ENCODE measurements around the gene ATP2A3.
A peak's percentile ranks its signal among the peaks of the same experiment; 100 is the strongest.

ATP2A3 gene

DNA sequence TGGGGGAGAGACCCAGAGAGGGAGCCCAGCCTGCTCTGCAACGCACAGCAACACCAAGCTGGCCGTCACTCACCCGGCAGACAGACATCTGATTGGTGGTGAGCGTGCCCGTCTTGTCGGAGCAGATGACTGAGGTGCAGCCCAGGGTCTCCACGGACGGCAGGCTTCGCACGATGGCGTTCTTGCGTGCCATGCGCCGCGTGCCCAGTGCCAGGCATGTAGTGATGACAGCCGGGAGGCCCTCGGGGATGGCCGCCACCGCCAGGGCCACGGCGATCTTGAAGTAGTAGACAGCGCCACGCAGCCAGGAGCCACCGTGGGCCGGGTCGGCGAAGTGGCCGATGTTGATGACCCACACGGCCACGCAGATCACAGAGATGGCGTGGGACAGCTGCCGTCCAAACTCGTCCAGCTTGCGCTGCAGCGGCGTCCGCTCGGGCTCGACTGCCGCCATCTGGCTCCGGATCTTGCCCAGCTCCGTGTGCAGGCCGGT lies 16.9 kb downstream of the ATP2A3 start:
- no peak overlapping the region for H3K27ac ChIP-seq (ENCODE audit: insufficient read depth in 1 of 2, low read depth in 1 of 2, low read length in 2 of 2, poor library complexity in 1 of 2, severe bottlenecking in 2 of 2)
- peaks cover 0 to 2% (median 0%) of the 10 kb centered on the region in 5 experiments for H3K9me3 ChIP-seq (ENCODE audit: control extremely low read depth in 1 of 5, control insufficient read depth in 4 of 5, insufficient read depth in 2 of 5, low read depth in 1 of 5, low read length in 4 of 5)
- H3K27me3 ChIP-seq (replicated peaks in 2 of 5; ENCODE audit: control insufficient read depth in 4 of 5, insufficient read depth in 5 of 5, low read length in 4 of 5), result no peaks in the 10 kb centered on the region
- ChIA-PET POLR2A (interaction anchor here (1.9 kb wide), 1 partner anchor 17 kb away, joined by 6 read pairs; the partner anchor contains the start of gene ATP2A3), CTCF (interaction anchor here (0.9 to 3.2 kb wide), 6 partner anchors 11 to 59 kb away, joined by 3 to 15 read pairs (median 4); no protein-coding TSS in a partner anchor)
- H3K4me1 ChIP-seq (ENCODE audit: control extremely low read depth in 1 of 4, control insufficient read depth in 4 of 4, insufficient read depth in 4 of 4, low read length in 3 of 4), result no peaks in the 10 kb centered on the region
- no peak overlapping the region for H3K4me3 ChIP-seq (ENCODE audit: control insufficient read depth in 1 of 7, extremely low read depth in 1 of 7, insufficient read depth in 4 of 7, low read depth in 2 of 7, low read length in 6 of 7)
- 98% methylated on average over 43 of the region's 43 CpGs for WGBS (ENCODE audit: insufficient coverage)
- peaks cover 20 to 86% (median 69%) of the 10 kb centered on the region in 4 experiments for H3K36me3 ChIP-seq (ENCODE audit: control insufficient read depth in 4 of 4, insufficient read depth in 4 of 4, low read length in 3 of 4)
- no peak for DNase-seq

GRCh38 chr17:3946711-3947235 lies 17.5 kb downstream of the ATP2A3 start:
- WGBS (ENCODE audit: insufficient coverage), result 100% methylated on average over 3 of the region's 5 CpGs
- ChIA-PET POLR2A (interaction anchor here (1.9 kb wide), 1 partner anchor 18 kb away, joined by 6 read pairs; the partner anchor contains the start of gene ATP2A3), CTCF (interaction anchor here (1.0 to 3.2 kb wide), 6 partner anchors 15 to 60 kb away, joined by 3 to 15 read pairs (median 4); no protein-coding TSS in a partner anchor)
- Histone ChIP-seq H3K36me3 (ENCODE audit: control insufficient read depth in 4 of 4, insufficient read depth in 4 of 4, low read length in 3 of 4) (peaks cover 20 to 87% (median 74%) of the 10 kb centered on the region in 4 experiments), H3K4me1 (ENCODE audit: control extremely low read depth in 1 of 4, control insufficient read depth in 4 of 4, insufficient read depth in 4 of 4, low read length in 3 of 4) (no peaks in the 10 kb centered on the region), H3K9me3 (ENCODE audit: control extremely low read depth in 1 of 5, control insufficient read depth in 4 of 5, insufficient read depth in 2 of 5, low read depth in 1 of 5, low read length in 4 of 5) (peaks cover 0 to 2% (median 0%) of the 10 kb centered on the region in 5 experiments), H3K27ac (ENCODE audit: insufficient read depth in 1 of 2, low read depth in 1 of 2, low read length in 2 of 2, poor library complexity in 1 of 2, severe bottlenecking in 2 of 2) (peak overlapping the region in 1 of 2 experiments; percentile 10), H3K27me3 (replicated peaks in 2 of 5; ENCODE audit: control insufficient read depth in 4 of 5, insufficient read depth in 5 of 5, low read length in 4 of 5) (no peaks in the 10 kb centered on the region), H3K4me3 (ENCODE audit: control insufficient read depth in 1 of 7, extremely low read depth in 1 of 7, insufficient read depth in 4 of 7, low read depth in 2 of 7, low read length in 6 of 7) (no peak overlapping the region)
- no peak for DNase-seq

- Histone ChIP-seq H3K27me3 (replicated peaks in 2 of 5; ENCODE audit: control insufficient read depth in 4 of 5, insufficient read depth in 5 of 5, low read length in 4 of 5) (no peaks in the 10 kb centered on the region), H3K36me3 (ENCODE audit: control insufficient read depth in 4 of 4, insufficient read depth in 4 of 4, low read length in 3 of 4) (peaks cover 23 to 93% (median 79%) of the 10 kb centered on the region in 4 experiments), H3K27ac (ENCODE audit: insufficient read depth in 1 of 2, low read depth in 1 of 2, low read length in 2 of 2, poor library complexity in 1 of 2, severe bottlenecking in 2 of 2) (no peak overlapping the region), H3K9me3 (ENCODE audit: control extremely low read depth in 1 of 5, control insufficient read depth in 4 of 5, insufficient read depth in 2 of 5, low read depth in 1 of 5, low read length in 4 of 5) (peaks cover 0 to 2% (median 0%) of the 10 kb centered on the region in 5 experiments), H3K4me1 (ENCODE audit: control extremely low read depth in 1 of 4, control insufficient read depth in 4 of 4, insufficient read depth in 4 of 4, low read length in 3 of 4) (no peaks in the 10 kb centered on the region), H3K4me3 (ENCODE audit: control insufficient read depth in 1 of 7, extremely low read depth in 1 of 7, insufficient read depth in 4 of 7, low read depth in 2 of 7, low read length in 6 of 7) (no peak overlapping the region)
- POLR2A ChIA-PET, result interaction anchor here (1.1 kb wide), 1 partner anchor 23 kb away, joined by 3 read pairs; no protein-coding TSS in a partner anchor
- CTCF ChIA-PET, result interaction anchor here (1.3 to 2.2 kb wide), 3 partner anchors 28 to 62 kb away, joined by 4 to 6 read pairs (median 5); no protein-coding TSS in a partner anchor
- 95% methylated on average over 59 of the region's 68 CpGs for WGBS (ENCODE audit: insufficient coverage)
- no peak for DNase-seq
Observed at GRCh38 chr17:3944485-3945388, 19.5 kb downstream of the ATP2A3 start.

DNA sequence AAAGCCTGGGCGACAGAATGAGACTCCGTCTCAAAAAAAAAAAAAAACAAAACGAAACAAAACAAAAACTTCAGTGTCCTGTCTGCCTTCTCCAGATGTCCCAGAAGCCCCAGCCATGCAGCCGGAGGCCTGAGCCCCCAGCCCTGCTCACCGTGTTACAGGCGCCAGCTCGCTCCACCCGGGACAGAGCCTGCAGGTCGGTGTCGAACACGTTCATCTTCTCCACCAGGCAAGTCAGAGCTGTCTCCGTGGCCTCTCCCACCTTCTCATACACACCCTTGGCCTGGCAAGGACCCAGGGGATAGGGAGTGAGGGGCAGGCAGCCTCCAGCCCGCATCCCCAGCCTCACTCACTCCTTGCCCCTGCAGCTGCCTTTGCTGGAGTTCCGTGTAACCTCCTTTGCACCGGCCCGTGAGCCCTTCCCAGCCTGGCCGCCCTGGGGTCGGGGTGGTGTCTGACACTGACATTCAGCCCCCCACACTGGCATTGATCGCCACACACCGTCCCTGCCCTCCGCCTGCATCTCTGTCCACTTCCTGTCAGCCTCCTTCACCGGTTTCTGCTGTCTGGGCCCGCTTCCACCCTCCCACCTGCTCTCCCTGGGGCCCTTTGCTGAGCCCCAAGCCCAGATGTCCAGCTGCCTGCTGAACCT lies 20.9 kb downstream of the ATP2A3 start:
- H3K4me3 ChIP-seq (ENCODE audit: control insufficient read depth in 1 of 7, extremely low read depth in 1 of 7, insufficient read depth in 4 of 7, low read depth in 2 of 7, low read length in 6 of 7), result no peak overlapping the region
- 96% methylated on average over 16 of the region's 23 CpGs for WGBS (ENCODE audit: insufficient coverage)
- H3K27me3 ChIP-seq (replicated peaks in 2 of 5; ENCODE audit: control insufficient read depth in 4 of 5, insufficient read depth in 5 of 5, low read length in 4 of 5), result no peaks in the 10 kb centered on the region
- peaks cover 0 to 2% (median 0%) of the 10 kb centered on the region in 5 experiments for H3K9me3 ChIP-seq (ENCODE audit: control extremely low read depth in 1 of 5, control insufficient read depth in 4 of 5, insufficient read depth in 2 of 5, low read depth in 1 of 5, low read length in 4 of 5)
- POLR2A ChIA-PET, result no interaction called here
- no peak overlapping the region for H3K27ac ChIP-seq (ENCODE audit: insufficient read depth in 1 of 2, low read depth in 1 of 2, low read length in 2 of 2, poor library complexity in 1 of 2, severe bottlenecking in 2 of 2)
- no peaks in the 10 kb centered on the region for H3K4me1 ChIP-seq (ENCODE audit: control extremely low read depth in 1 of 4, control insufficient read depth in 4 of 4, insufficient read depth in 4 of 4, low read length in 3 of 4)
- CTCF ChIA-PET, result interaction anchor here (1.1 kb wide), 1 partner anchor 27 kb away, joined by 3 read pairs; the partner anchor contains the start of gene P2RX1
- DNase-seq, result no peak
- peaks cover 23 to 92% (median 75%) of the 10 kb centered on the region in 4 experiments for H3K36me3 ChIP-seq (ENCODE audit: control insufficient read depth in 4 of 4, insufficient read depth in 4 of 4, low read length in 3 of 4)

GRCh38 chr17:3940965-3941698 lies 23.1 kb downstream of the ATP2A3 start:
- ChIA-PET CTCF (interaction anchor here (0.9 kb wide), 1 partner anchor 77 kb away, joined by 3 read pairs; no protein-coding TSS in a partner anchor), POLR2A (no interaction called here)
- Histone ChIP-seq H3K27me3 (replicated peaks in 2 of 5; ENCODE audit: control insufficient read depth in 4 of 5, insufficient read depth in 5 of 5, low read length in 4 of 5) (no peaks in the 10 kb centered on the region), H3K36me3 (ENCODE audit: control insufficient read depth in 4 of 4, insufficient read depth in 4 of 4, low read length in 3 of 4) (peaks cover 28 to 94% (median 76%) of the 10 kb centered on the region in 4 experiments), H3K27ac (ENCODE audit: insufficient read depth in 1 of 2, low read depth in 1 of 2, low read length in 2 of 2, poor library complexity in 1 of 2, severe bottlenecking in 2 of 2) (no peak overlapping the region), H3K4me1 (ENCODE audit: control extremely low read depth in 1 of 4, control insufficient read depth in 4 of 4, insufficient read depth in 4 of 4, low read length in 3 of 4) (no peaks in the 10 kb centered on the region), H3K9me3 (ENCODE audit: control extremely low read depth in 1 of 5, control insufficient read depth in 4 of 5, insufficient read depth in 2 of 5, low read depth in 1 of 5, low read length in 4 of 5) (peaks cover 0 to 2% (median 0%) of the 10 kb centered on the region in 5 experiments), H3K4me3 (ENCODE audit: control insufficient read depth in 1 of 7, extremely low read depth in 1 of 7, insufficient read depth in 4 of 7, low read depth in 2 of 7, low read length in 6 of 7) (no peak overlapping the region)
- 98% methylated on average over 40 of the region's 48 CpGs for WGBS (ENCODE audit: insufficient coverage)
- DNase-seq, result no peak

GRCh38 chr17:3937359-3937758 lies 26.9 kb downstream of the ATP2A3 start:
- ChIA-PET POLR2A (no interaction called here), CTCF (no interaction called here)
- WGBS (ENCODE audit: insufficient coverage), result 98% methylated on average over 16 of the region's 17 CpGs
- H3K27me3 ChIP-seq (replicated peaks in 2 of 5; ENCODE audit: control insufficient read depth in 4 of 5, insufficient read depth in 5 of 5, low read length in 4 of 5), result no peaks in the 10 kb centered on the region
- DNase-seq, result no peak
- no peak overlapping the region for H3K27ac ChIP-seq (ENCODE audit: insufficient read depth in 1 of 2, low read depth in 1 of 2, low read length in 2 of 2, poor library complexity in 1 of 2, severe bottlenecking in 2 of 2)
- H3K4me1 ChIP-seq (ENCODE audit: control extremely low read depth in 1 of 4, control insufficient read depth in 4 of 4, insufficient read depth in 4 of 4, low read length in 3 of 4), result peaks cover 0 to 5% (median 0%) of the 10 kb centered on the region in 4 experiments
- no peaks in the 10 kb centered on the region for H3K9me3 ChIP-seq (ENCODE audit: control extremely low read depth in 1 of 5, control insufficient read depth in 4 of 5, insufficient read depth in 2 of 5, low read depth in 1 of 5, low read length in 4 of 5)
- no peak overlapping the region for H3K4me3 ChIP-seq (ENCODE audit: control insufficient read depth in 1 of 7, extremely low read depth in 1 of 7, insufficient read depth in 4 of 7, low read depth in 2 of 7, low read length in 6 of 7)
- peaks cover 15 to 82% (median 64%) of the 10 kb centered on the region in 4 experiments for H3K36me3 ChIP-seq (ENCODE audit: control insufficient read depth in 4 of 4, insufficient read depth in 4 of 4, low read length in 3 of 4)
